Naive thymus-derived CD4-positive, alpha-beta T cell (primary cell): ENCODE data around the gene ARSA. TPM values are rescaled to one million over a fixed set of nuclear protein-coding genes. Genes with fewer than 3 reads are reported as not detected.

Experiments used
- ATAC-seq: fragments of 150-1000 bp; cut with Tn5 transposase; 2 replicates; pipeline ENCODE4 v1.10.0; 2021; ENCODE audit warnings: mild to moderate bottlenecking, moderate library complexity
- CTCF ChIA-PET: fragments of 350-600 bp; sonication (Branson Sonifier 250); formaldehyde crosslinking; loops from one replicate; lab custom pipeline; 2021; ENCODE audit warnings: antibody characterized with exemption; lab: Charles Lee
- POLR2A ChIA-PET: fragments of 350-600 bp; sonication (Branson Sonifier 250); formaldehyde crosslinking; loops from one replicate; lab custom pipeline; 2021; ENCODE audit warnings: antibody characterized with exemption, inconsistent platforms; lab: Charles Lee
- DNase-seq, 9 donors: peaks; one replicate each; pipeline versions ENCODE4 v3.0.0 to v3.0.0-alpha.2; 2020 to 2022; ENCODE audit warnings: mixed read lengths in 1 of 9
- H3K27ac ChIP-seq: one replicate; pipeline ENCODE4 v1.7.0; 2013; ENCODE audit warnings: mild to moderate bottlenecking, low read depth, low read length, moderate library complexity
- H3K27me3 ChIP-seq, 2 donors: one replicate each; pipeline ENCODE4 v1.7.0; 2013; ENCODE audit warnings: low read length in 2 of 2, mild to moderate bottlenecking in 2 of 2, moderate library complexity in 2 of 2; ENCODE audit not compliant: control insufficient read depth in 2 of 2, insufficient read depth in 2 of 2
- H3K36me3 ChIP-seq, 3 experiments: 1 replicate in 2 of 3; 2 replicates in 1 of 3; pipeline ENCODE4 v1.7.0; 2013; ENCODE audit warnings: low read length in 3 of 3, mild to moderate bottlenecking in 3 of 3, moderate library complexity in 1 of 3; ENCODE audit not compliant: insufficient read depth in 3 of 3, control insufficient read depth in 2 of 3
- H3K4me1 ChIP-seq, 2 donors: one replicate each; pipeline ENCODE4 v1.7.0; 2013; ENCODE audit warnings: low read length in 2 of 2, mild to moderate bottlenecking in 2 of 2, moderate library complexity in 1 of 2; ENCODE audit not compliant: control insufficient read depth in 2 of 2, insufficient read depth in 2 of 2
- H3K4me3 ChIP-seq: 2 replicates; pipeline ENCODE4 v1.7.0; 2013; ENCODE audit warnings: mild to moderate bottlenecking, low read length
- H3K9me3 ChIP-seq, 3 experiments: 1 replicate in 2 of 3; 2 replicates in 1 of 3; pipeline ENCODE4 v1.7.0; 2013; ENCODE audit warnings: low read length in 3 of 3; ENCODE audit not compliant: control insufficient read depth in 2 of 3
- H3K27ac Mint-ChIP-seq, 9 donors: one replicate each; pipeline ENCODE4 v1.8.0; 2020 to 2022; ENCODE audit warnings: mixed read lengths in 9 of 9, mild to moderate bottlenecking in 8 of 9, moderate library complexity in 5 of 9, inconsistent platforms in 2 of 9
- H3K27me3 Mint-ChIP-seq, 5 donors: one replicate each; pipeline ENCODE4 v1.8.0; 2021 to 2022; ENCODE audit warnings: mixed read lengths in 5 of 5, mild to moderate bottlenecking in 1 of 5
- H3K36me3 Mint-ChIP-seq, 5 donors: one replicate each; pipeline ENCODE4 v1.8.0; 2020 to 2022; ENCODE audit warnings: mixed read lengths in 5 of 5, mild to moderate bottlenecking in 3 of 5, inconsistent platforms in 1 of 5
- H3K4me1 Mint-ChIP-seq, 7 donors: one replicate each; pipeline ENCODE4 v1.8.0; 2020 to 2022; ENCODE audit warnings: mixed read lengths in 7 of 7, mild to moderate bottlenecking in 3 of 7, inconsistent platforms in 1 of 7
- H3K4me3 Mint-ChIP-seq, 10 donors: one replicate each; pipeline ENCODE4 v1.8.0; 2020 to 2022; ENCODE audit warnings: mild to moderate bottlenecking in 10 of 10, mixed read lengths in 10 of 10, moderate library complexity in 6 of 10, inconsistent platforms in 2 of 10
- H3K9me3 Mint-ChIP-seq, 11 donors: one replicate each; pipeline ENCODE4 v1.8.0; 2020 to 2022; ENCODE audit warnings: mixed read lengths in 11 of 11, mild to moderate bottlenecking in 4 of 11, inconsistent platforms in 1 of 11, moderate library complexity in 1 of 11
- intact Hi-C, 2 donors: fragments of 100-400 bp; cut with micrococcal nuclease; formaldehyde crosslinking; loops; one replicate each; pipeline ENCODE4 v1.15.1; 2023
- polyA plus RNA-seq, 2 donors: library from polyadenylated mRNA; unstranded; fragments of 300-500 nt; fragmentation: Illumina TruSeq; gene quantifications; one replicate each; pipeline ENCODE4 v1.2.3, GENCODE V29; 2021
- total RNA-seq, 6 experiments: library from RNA in 5 of 6; stranded (reverse) in 5 of 6; gene quantifications; 1 replicate in 5 of 6; 2 replicates in 1 of 6; pipeline ENCODE4 v1.2.3 and lab custom pipeline; 2021 to 2026

ARSA gene
- total and polyA plus RNA-seq, 7 experiments from 2014 or later, result 7.1 to 96.3 (median 64.3) TPM

- Histone ChIP-seq H3K27ac (no peak overlapping the region), H3K9me3 (no peaks in the 10 kb centered on the region), H3K4me3 (no peak overlapping the region), H3K27me3 (no peaks in the 10 kb centered on the region), H3K36me3 (peaks cover 0 to 40% (median 0%) of the 10 kb centered on the region in 3 experiments), H3K4me1 (peaks cover 9% of the 10 kb centered on the region in 2 donors)
- Mint-ChIP-seq H3K4me3 (peak overlapping the region in 6 of 10 donors; percentile 15 to 63 (median 56)), H3K27me3 (no peaks in the 10 kb centered on the region), H3K9me3 (no peaks in the 10 kb centered on the region), H3K27ac (peak overlapping the region in 2 of 9 donors; percentile 32 to 75), H3K36me3 (peaks cover 0 to 11% (median 9%) of the 10 kb centered on the region in 5 donors), H3K4me1 (peaks cover 5 to 24% (median 18%) of the 10 kb centered on the region in 7 donors)
- intact Hi-C loops, result no loop called here
- no peak for DNase-seq
- no peak for ATAC-seq
- CTCF ChIA-PET, result no interaction called here
- POLR2A ChIA-PET, result interaction anchor here (0.7 to 1.2 kb wide), 6 partner anchors 11 to 52 kb away, joined by 3 to 5 read pairs (median 4); partner anchors contain the start of gene SCO2
These were observed 50.9 kb downstream of the ARSA start for GRCh38 chr22:50576806-50577696.

- Mint-ChIP-seq H3K36me3 (peaks cover 0 to 11% (median 8%) of the 10 kb centered on the region in 5 donors), H3K27ac (no peak overlapping the region), H3K27me3 (no peaks in the 10 kb centered on the region), H3K4me3 (no peak overlapping the region), H3K9me3 (no peaks in the 10 kb centered on the region), H3K4me1 (peaks cover 5 to 18% (median 13%) of the 10 kb centered on the region in 7 donors)
- ATAC-seq, result no peak
- no peaks in the 10 kb centered on the region for H3K4me1 ChIP-seq
- no peak overlapping the region for H3K27ac ChIP-seq
- no peaks in the 10 kb centered on the region for H3K9me3 ChIP-seq
- no peaks in the 10 kb centered on the region for H3K27me3 ChIP-seq
- no peak for DNase-seq
- intact Hi-C loops, result no loop called here
- peaks cover 0 to 46% (median 1%) of the 10 kb centered on the region in 3 experiments for H3K36me3 ChIP-seq
- CTCF ChIA-PET, result interaction anchor here (1.0 kb wide), 1 partner anchor 44 kb away, joined by 4 read pairs; no protein-coding TSS in a partner anchor
- no peak overlapping the region for H3K4me3 ChIP-seq
- POLR2A ChIA-PET, result interaction anchor here (1.0 to 2.2 kb wide), 2 partner anchors 11 to 28 kb away, joined by 4 to 10 read pairs; no protein-coding TSS in a partner anchor
These were observed 51.9 kb downstream of the ARSA start for GRCh38 chr22:50576070-50576469.

GRCh38 chr22:50575426-50575941 lies 52.5 kb downstream of the ARSA start:
- H3K27ac ChIP-seq, result no peak overlapping the region
- H3K4me3 ChIP-seq, result no peak overlapping the region
- Mint-ChIP-seq H3K4me3 (no peak overlapping the region), H3K27me3 (no peaks in the 10 kb centered on the region), H3K27ac (no peak overlapping the region), H3K36me3 (peaks cover 0 to 15% (median 8%) of the 10 kb centered on the region in 5 donors), H3K9me3 (no peaks in the 10 kb centered on the region), H3K4me1 (peaks cover 5 to 15% (median 13%) of the 10 kb centered on the region in 7 donors)
- no peaks in the 10 kb centered on the region for H3K9me3 ChIP-seq
- intact Hi-C loops, result no loop called here
- no peak for ATAC-seq
- POLR2A ChIA-PET, result interaction anchor here (0.8 to 2.2 kb wide), 3 partner anchors 10 to 36 kb away, joined by 3 to 10 read pairs (median 6); no protein-coding TSS in a partner anchor
- no peaks in the 10 kb centered on the region for H3K27me3 ChIP-seq
- no peaks in the 10 kb centered on the region for H3K4me1 ChIP-seq
- no peak for DNase-seq
- CTCF ChIA-PET, result interaction anchor here (1.0 kb wide), 1 partner anchor 45 kb away, joined by 4 read pairs; no protein-coding TSS in a partner anchor
- peaks cover 0 to 50% (median 2%) of the 10 kb centered on the region in 3 experiments for H3K36me3 ChIP-seq

Other genes starting within 250 kb of the ARSA start
- gene SBF1, start 153.1 kb downstream of the ARSA start, total RNA-seq, result 100 to 1,000 TPM; 161 to 209 (median 181) TPM
- gene SBF1, start 153.1 kb downstream of the ARSA start, polyA plus RNA-seq, result 10 to 100 TPM; 15.2 to 40.2 TPM
- 1 to 10 TPM; 1.3 to 4.5 (median 4.0) TPM for gene ADM2, start 146.6 kb downstream of the ARSA start, total RNA-seq
- under 1 TPM; 0.24 to 0.44 TPM for gene ADM2, start 146.6 kb downstream of the ARSA start, polyA plus RNA-seq
- gene MIOX, start 141.3 kb downstream of the ARSA start, total RNA-seq, result under 1 TPM in 1 of 5 experiments, not detected in 4; 0.22 TPM
- not detected for gene MIOX, start 141.3 kb downstream of the ARSA start, polyA plus RNA-seq
- 100 to 1,000 TPM; 101 to 133 (median 118) TPM for gene LMF2, start 120.5 kb downstream of the ARSA start, total RNA-seq
- 10 to 100 TPM; 15.0 to 25.5 TPM for gene LMF2, start 120.5 kb downstream of the ARSA start, polyA plus RNA-seq
- gene NCAPH2, start 119.9 kb downstream of the ARSA start, total RNA-seq, result 100 to 1,000 TPM in 2 of 5 experiments, 10 to 100 TPM in 3; 74.3 to 135 (median 91.1) TPM
- gene NCAPH2, start 119.9 kb downstream of the ARSA start, polyA plus RNA-seq, result 10 to 100 TPM; 37.8 to 46.6 TPM
- 10 to 100 TPM in 1 of 5 experiments, 1 to 10 TPM in 4; 2.2 to 12.0 (median 5.5) TPM for gene SCO2, start 102.6 kb downstream of the ARSA start, total RNA-seq
- 1 to 10 TPM; 4.9 to 9.4 TPM for gene SCO2, start 102.6 kb downstream of the ARSA start, polyA plus RNA-seq
- gene TYMP, start 98.1 kb downstream of the ARSA start, total RNA-seq, result 100 to 1,000 TPM in 2 of 5 experiments, 10 to 100 TPM in 1, 1 to 10 TPM in 2; 5.4 to 161 (median 20.4) TPM
- gene TYMP, start 98.1 kb downstream of the ARSA start, polyA plus RNA-seq, result 1 to 10 TPM; 2.7 to 2.8 TPM
- 10 to 100 TPM in 1 of 5 experiments, 1 to 10 TPM in 4; 4.4 to 17.2 (median 6.8) TPM for gene KLHDC7B, start 82.3 kb downstream of the ARSA start, total RNA-seq
- gene KLHDC7B, start 82.3 kb downstream of the ARSA start, polyA plus RNA-seq, result 10 to 100 TPM in 1 of 2 donors, 1 to 10 TPM in 1; 7.8 to 10.0 TPM
- not detected for gene SYCE3, start 65.2 kb downstream of the ARSA start, total RNA-seq
- not detected for gene SYCE3, start 65.2 kb downstream of the ARSA start, polyA plus RNA-seq
- gene CPT1B, start 49.7 kb downstream of the ARSA start, total RNA-seq, result 100 to 1,000 TPM in 1 of 5 experiments, 10 to 100 TPM in 4; 43.9 to 108 (median 66.7) TPM
- gene CPT1B, start 49.7 kb downstream of the ARSA start, polyA plus RNA-seq, result 1 to 10 TPM in 1 of 2 donors, under 1 TPM in 1; 0.32 to 2.8 TPM
- 100 to 1,000 TPM; 121 to 214 (median 191) TPM for gene CHKB, start 45.3 kb downstream of the ARSA start, total RNA-seq
- gene CHKB, start 45.3 kb downstream of the ARSA start, polyA plus RNA-seq, result 10 to 100 TPM; 24.2 to 29.4 TPM
- under 1 TPM; 0.24 to 0.64 (median 0.38) TPM for gene MAPK8IP2, start 27.4 kb downstream of the ARSA start, total RNA-seq
- not detected for gene MAPK8IP2, start 27.4 kb downstream of the ARSA start, polyA plus RNA-seq
- gene SHANK3, start 44.7 kb upstream of the ARSA start, total RNA-seq, result under 1 TPM in 3 of 5 experiments, not detected in 2; 0.07 to 0.73 (median 0.16) TPM
- not detected for gene SHANK3, start 44.7 kb upstream of the ARSA start, polyA plus RNA-seq
- gene ACR, start 110.1 kb upstream of the ARSA start, total RNA-seq, result not detected
- not detected for gene ACR, start 110.1 kb upstream of the ARSA start, polyA plus RNA-seq
- gene RABL2B, start 155.5 kb upstream of the ARSA start, total RNA-seq, result 10 to 100 TPM; 40.8 to 81.7 (median 51.1) TPM
- 10 to 100 TPM; 24.3 to 32.1 TPM for gene RABL2B, start 155.5 kb upstream of the ARSA start, polyA plus RNA-seq